ENCODE measurements around the gene BICC1.

BICC1 gene

GRCh38 chr10:58570307-58570723 lies 57.6 kb downstream of the BICC1 start:
- no peak overlapping the region for H3K4me3 ChIP-seq (ENCODE audit: low read depth, low read length)
- in situ Hi-C loops (cut with HindIII; ENCODE audit: low sequenced_read_pairs): no loop called here
- TF ChIP-seq, protein P1, sequence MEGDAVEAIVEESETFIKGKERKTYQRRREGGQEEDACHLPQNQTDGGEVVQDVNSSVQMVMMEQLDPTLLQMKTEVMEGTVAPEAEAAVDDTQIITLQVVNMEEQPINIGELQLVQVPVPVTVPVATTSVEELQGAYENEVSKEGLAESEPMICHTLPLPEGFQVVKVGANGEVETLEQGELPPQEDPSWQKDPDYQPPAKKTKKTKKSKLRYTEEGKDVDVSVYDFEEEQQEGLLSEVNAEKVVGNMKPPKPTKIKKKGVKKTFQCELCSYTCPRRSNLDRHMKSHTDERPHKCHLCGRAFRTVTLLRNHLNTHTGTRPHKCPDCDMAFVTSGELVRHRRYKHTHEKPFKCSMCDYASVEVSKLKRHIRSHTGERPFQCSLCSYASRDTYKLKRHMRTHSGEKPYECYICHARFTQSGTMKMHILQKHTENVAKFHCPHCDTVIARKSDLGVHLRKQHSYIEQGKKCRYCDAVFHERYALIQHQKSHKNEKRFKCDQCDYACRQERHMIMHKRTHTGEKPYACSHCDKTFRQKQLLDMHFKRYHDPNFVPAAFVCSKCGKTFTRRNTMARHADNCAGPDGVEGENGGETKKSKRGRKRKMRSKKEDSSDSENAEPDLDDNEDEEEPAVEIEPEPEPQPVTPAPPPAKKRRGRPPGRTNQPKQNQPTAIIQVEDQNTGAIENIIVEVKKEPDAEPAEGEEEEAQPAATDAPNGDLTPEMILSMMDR (IDR thresholded peaks at IDR 0.05; ENCODE audit: low read depth, low read length, missing control alignments): no peak
- no peak for DNase-seq (ENCODE audit: low read depth)

- DNase-seq (ENCODE audit: low read depth): no peak
- in situ Hi-C loops (cut with HindIII; ENCODE audit: low sequenced_read_pairs): no loop called here
- no peak overlapping the region for H3K4me3 ChIP-seq (ENCODE audit: low read depth, low read length)
- TF ChIP-seq, protein P1 (IDR thresholded peaks at IDR 0.05; ENCODE audit: low read depth, low read length, missing control alignments): no peak
These were observed 58.3 kb downstream of the BICC1 start for GRCh38 chr10:58570979-58571378.

DNA sequence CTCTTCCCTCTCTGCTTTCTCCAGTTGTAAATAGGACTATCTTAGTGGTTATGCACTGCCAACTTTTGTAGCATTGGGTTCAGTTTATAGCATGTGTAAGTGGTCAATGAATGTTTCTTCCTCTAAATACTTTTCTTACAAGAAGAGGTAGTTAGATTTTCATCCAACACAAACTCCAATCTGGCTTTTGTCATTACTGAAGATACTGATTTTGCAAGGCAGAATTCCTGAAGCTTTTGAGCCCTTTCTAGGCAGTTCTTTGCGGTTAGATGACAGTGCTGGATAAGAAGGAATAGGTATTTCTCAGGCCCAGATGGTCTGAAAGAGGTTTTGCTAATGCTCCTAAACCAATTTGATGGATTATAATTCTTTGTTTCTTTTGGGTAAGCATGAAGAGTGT lies 60.5 kb downstream of the BICC1 start:
- TF ChIP-seq, protein P1 (IDR thresholded peaks at IDR 0.05; ENCODE audit: low read depth, low read length, missing control alignments): no peak
- in situ Hi-C loops (cut with HindIII; ENCODE audit: low sequenced_read_pairs): no loop called here

DNA sequence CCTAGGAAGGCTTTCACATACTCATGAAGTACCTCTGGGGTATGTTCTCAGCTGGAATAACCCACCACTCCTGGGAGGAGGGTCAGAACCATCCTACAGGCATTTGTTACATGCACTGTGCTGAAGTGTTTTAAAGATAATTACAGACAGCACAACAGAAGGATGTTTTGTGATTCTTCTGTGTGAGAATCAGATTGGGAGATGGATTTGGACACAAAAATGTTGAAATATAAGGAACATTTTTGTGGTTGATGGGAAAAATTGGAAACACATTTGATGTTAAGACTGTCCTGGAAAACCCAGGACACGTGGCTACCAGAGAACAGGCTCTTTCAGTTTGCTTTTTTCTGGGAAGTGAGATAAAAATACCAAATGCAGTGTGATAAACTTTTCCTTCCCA lies 61.4 kb downstream of the BICC1 start:
- TF ChIP-seq, protein P1 (IDR thresholded peaks at IDR 0.05; ENCODE audit: low read depth, low read length, missing control alignments): no peak
- in situ Hi-C loops (cut with HindIII; ENCODE audit: low sequenced_read_pairs): no loop called here
- DNase-seq (ENCODE audit: low read depth): no peak
- no peak overlapping the region for H3K4me3 ChIP-seq (ENCODE audit: low read depth, low read length)

More for the DNA sequence above, 60.5 kb downstream of the BICC1 start:
- DNase-seq (ENCODE audit: low read depth): no peak
- H3K4me3 ChIP-seq (ENCODE audit: low read depth, low read length): no peak overlapping the region

GRCh38 chr10:58575491-58575890 lies 62.8 kb downstream of the BICC1 start:
- in situ Hi-C loops (cut with HindIII; ENCODE audit: low sequenced_read_pairs): no loop called here
- no peak for DNase-seq (ENCODE audit: low read depth)
- TF ChIP-seq, protein P1 (IDR thresholded peaks at IDR 0.05; ENCODE audit: low read depth, low read length, missing control alignments): no peak
- no peak overlapping the region for H3K4me3 ChIP-seq (ENCODE audit: low read depth, low read length)

DNA sequence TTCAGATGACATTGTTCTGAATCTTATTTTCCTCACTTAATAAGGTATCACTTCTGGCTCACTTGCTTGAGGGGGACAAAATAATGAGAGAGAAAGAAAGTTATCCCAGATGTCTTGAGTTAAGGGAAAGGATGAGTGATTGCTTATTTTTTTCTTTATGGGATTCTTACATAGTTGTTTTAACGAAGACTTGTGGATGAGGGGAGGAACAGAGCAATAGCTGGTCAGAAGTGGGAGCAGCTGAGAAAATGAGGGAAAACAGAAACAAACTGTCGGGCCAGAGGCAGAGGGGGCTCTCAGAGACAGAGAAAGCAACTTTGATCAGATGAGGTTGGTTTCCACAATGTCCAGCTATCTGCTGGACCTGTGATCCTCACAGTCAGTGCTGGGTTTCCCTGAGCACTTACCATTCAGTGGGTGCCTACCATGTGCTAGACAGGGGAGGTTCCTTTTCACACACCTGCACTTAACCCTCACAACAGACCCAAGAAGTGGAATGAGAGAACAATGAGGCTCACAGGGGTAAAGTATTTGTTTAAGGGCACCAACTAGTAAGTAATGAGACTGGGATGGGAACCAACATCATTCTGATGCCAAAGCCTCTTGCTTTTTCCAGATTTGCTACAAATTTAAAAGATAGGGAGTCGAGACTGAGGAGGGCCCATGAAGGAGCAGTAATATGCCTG lies 64.2 kb downstream of the BICC1 start:
- DNase-seq (ENCODE audit: low read depth): no peak
- in situ Hi-C loops (cut with HindIII; ENCODE audit: low sequenced_read_pairs): no loop called here
- TF ChIP-seq, protein P1 (IDR thresholded peaks at IDR 0.05; ENCODE audit: low read depth, low read length, missing control alignments): no peak
- no peak overlapping the region for H3K4me3 ChIP-seq (ENCODE audit: low read depth, low read length)

All from astrocyte of the cerebellum (primary cell).